HL-60 (cell line): Measurements from ENCODE around the gene ELOVL6.

ENCODE experiments used
- CTCF ChIP-seq: IDR thresholded peaks from one replicate; pipeline ENCODE4 v1.5.1; 2011; ENCODE audit warnings: low read length, control low read depth, inconsistent platforms; ENCODE audit not compliant: insufficient read depth
- GABPA ChIP-seq: IDR thresholded peaks from 2 replicates; pipeline ENCODE4 v1.6.1; 2012; ENCODE audit warnings: low read depth
- POLR2AphosphoS5 ChIP-seq: IDR thresholded peaks from 2 replicates; pipeline ENCODE4 v1.6.1; 2012; ENCODE audit warnings: low read depth
- REST ChIP-seq: IDR thresholded peaks from 2 replicates; pipeline ENCODE4 v1.6.1; 2012; ENCODE audit warnings: low read depth; ENCODE audit not compliant: insufficient replicate concordance
- SPI1 ChIP-seq: IDR thresholded peaks from 2 replicates; pipeline ENCODE4 v1.6.1; 2012; ENCODE audit warnings: low read depth, mild to moderate bottlenecking, borderline replicate concordance

- TF ChIP-seq CTCF (no peak), SPI1 (no peak), POLR2AphosphoS5 (no peak), REST (no peak), GABPA (no peak)
Measured at GRCh38 chr4:110198049-110198434, 373 bp downstream of the ELOVL6 start.
